ENCODE measurements around the gene IKZF1.
A peak's percentile ranks its signal among the peaks of the same experiment; 100 is the strongest.

Gene IKZF1

DNA sequence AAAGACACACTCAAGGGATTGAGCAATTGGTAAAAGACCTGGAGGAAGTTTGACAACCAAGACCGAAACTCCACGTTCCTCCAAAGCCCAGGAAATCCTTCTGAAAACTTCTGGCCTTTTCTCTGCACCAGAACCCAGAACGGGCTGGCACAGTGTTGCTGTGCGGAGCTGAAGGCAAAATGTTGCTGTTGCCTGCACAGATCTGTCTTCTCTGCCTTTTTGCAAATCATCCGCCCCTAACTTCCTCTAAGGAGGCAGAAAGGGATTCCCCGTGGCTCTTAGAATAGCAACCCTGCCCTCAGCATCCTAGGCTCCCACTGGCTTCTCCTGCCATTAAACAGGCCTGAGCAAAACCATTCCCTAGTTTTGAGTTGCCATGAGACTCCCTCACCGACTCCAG lies 100.7 kb downstream of the IKZF1 start:
- DNase-seq = no peak

- DNase-seq = no peak
Observed at GRCh38 chr7:50406935-50407334, 102.4 kb downstream of the IKZF1 start.

- DNase-seq = no peak
Observed at GRCh38 chr7:50409856-50410745, 105.6 kb downstream of the IKZF1 start.

GRCh38 chr7:50411332-50411731 lies 106.8 kb downstream of the IKZF1 start:
- DNase-seq = no peak

DNA sequence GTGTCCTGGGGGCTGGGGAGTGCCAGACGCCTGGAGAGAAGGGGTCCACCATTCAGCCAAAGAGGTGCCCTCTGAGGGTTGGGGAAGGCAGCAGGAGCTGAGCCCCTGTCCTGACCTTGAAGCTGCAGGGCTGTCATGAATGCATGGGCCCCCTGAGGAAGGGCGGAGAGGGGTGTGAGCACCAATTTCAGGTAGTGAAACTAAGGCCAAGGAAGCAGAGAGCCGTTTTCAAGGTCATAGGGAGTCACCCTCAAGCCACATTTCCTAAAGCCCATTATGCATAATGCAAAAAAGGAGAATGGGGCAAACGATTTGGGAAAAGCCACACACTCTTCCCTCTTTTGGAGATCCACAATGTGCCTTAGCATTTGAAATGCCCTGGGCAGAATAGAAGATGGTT lies 108.5 kb downstream of the IKZF1 start:
- DNase-seq = no peak

DNA sequence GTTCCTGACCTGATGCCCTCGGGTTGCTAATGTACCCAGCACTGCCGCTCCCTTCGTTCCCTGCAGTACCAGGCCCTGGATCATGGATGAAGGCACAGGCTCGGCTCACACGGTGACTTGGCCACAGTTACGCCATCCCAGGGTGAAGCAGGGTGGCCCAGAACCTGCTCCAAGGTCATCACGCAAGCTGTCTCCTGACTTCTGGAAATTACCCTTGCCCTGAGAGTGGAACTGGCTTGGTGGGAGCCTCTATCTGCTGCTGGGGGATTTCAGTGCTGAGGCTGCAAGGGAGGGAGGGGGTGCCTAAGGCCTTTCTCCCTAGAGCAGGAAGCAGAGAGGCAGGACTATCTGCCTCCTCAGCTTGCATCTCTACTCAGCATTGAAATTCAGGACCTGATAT lies 109.0 kb downstream of the IKZF1 start:
- no peak for DNase-seq

DNA sequence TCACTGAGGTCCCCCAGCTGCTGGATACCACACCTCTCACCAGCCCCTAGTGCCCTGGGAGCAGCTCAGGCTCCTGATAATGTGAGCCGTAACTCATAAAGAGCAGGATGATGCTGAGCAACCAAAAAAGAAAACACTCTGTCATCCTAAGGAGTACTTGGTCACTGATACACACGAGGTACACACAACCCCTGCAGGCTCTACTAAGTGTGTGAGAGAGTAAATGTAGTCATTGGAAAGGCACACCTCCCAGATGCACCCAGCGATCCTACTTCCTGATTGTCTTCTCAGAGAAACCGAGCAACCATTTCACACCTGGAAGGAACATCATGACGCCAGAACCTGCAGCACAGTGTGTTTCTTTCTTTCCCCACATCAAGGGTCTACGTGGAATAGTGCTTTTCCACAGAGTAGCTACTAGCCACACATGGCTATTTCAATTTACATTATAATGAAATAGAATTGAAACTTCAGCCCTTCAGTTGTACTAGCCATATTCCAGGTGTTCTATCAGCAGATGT lies 111.4 kb downstream of the IKZF1 start:
- no peak for DNase-seq

DNA sequence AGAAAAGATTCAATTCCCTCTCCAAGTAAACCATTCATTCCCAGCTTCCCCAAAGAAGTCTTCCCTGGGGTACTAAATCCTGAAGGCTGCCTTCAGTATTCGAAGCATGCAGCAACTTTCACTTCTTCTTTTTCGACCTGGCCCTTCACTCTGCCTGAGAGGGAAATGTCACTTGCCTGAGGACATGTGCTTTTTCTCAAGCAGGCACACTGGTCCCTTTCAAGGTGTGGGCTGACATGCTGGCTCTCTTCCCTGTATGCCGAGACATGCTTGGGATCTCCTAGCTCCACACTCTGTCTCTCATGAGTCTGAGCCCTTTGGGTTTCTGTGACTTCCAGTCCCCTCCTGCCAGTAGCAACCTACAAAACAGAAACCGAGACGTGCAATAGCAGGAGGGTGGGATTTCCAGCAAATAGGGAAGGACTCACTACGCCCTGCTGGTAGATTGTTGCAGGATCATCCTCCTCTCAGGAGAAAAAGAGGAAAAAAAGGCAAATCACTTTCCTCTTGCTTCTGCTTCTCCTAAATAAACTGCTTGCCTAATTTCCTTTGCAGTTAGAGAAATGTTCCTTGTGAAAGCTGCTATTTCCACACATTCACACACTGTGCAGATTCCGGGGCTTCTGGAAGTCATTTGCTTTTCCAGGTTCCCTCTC lies 112.1 kb downstream of the IKZF1 start:
- peak in 2 of 51 donors; percentile 8 to 15 for DNase-seq

DNA sequence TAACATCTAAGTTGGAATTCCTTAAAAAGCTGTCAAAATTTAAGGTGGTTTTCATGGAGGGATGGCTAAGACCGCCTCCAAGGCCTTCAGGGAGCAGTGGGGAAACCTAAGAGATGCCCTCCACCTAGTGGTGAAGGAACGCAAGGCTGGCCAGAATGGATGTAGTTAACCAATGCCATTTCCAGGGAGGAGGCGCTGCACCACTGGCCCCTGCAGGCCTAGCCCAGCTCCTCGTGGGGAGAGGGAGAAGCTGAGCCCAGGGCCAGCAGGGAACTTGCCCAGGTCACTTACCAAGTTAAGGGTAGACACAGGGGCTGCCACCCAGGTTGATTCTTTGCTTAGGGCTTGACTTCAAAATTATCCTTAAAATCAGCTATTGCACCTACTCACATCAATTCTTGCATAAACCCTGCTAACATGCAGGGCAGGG lies 113.6 kb downstream of the IKZF1 start:
- peak in 30 of 51 donors; percentile 7 to 71 (median 46) for DNase-seq

GRCh38 chr7:50418526-50419290 lies 114.2 kb downstream of the IKZF1 start:
- DNase-seq = no peak

GRCh38 chr7:50421043-50421442 lies 116.5 kb downstream of the IKZF1 start:
- DNase-seq = no peak

DNA sequence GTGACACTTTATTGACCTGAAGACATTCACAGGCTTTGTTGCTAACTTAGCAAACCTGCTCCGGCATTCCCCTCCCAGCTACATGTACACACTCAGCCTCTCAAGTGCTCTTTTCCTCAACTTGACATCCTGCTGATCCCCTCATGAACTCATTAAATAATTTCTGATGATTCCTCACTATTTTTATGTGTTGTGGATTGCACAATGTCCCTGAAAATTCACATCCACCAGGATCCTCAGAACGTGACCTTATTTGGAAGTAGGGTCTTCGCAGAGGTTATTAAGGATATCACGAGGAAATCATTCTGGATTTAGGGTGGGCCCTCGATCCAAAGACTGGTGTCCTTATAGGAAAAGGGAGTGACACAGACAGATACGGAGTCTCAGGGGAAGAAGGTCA lies 118.3 kb downstream of the IKZF1 start:
- DNase-seq = no peak

- no peak for DNase-seq
Observed at GRCh38 chr7:50423860-50424259, 119.3 kb downstream of the IKZF1 start.

- no peak for DNase-seq
Observed at GRCh38 chr7:50425318-50425717, 120.8 kb downstream of the IKZF1 start.

- DNase-seq = no peak
Observed at GRCh38 chr7:50426280-50427045, 121.9 kb downstream of the IKZF1 start.

DNA sequence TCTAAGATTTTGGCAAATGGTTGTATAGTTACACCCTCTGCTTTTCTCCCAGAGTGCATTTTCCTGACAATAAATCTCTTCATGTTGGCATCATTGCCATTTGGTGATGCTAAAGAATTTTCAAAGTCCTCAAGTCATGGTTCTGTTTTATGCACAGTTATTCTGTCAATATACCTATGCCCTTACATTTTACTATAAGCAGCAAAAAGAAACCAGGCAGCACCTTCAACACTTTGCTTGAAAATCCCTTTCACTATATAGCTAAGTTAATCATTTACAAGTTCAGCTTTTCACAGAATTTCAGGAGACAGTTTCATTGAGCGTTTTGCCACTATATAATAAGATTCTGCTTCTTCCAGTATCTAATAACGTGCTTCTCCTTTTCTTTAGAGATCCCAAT lies 123.0 kb downstream of the IKZF1 start:
- DNase-seq = no peak

DNA sequence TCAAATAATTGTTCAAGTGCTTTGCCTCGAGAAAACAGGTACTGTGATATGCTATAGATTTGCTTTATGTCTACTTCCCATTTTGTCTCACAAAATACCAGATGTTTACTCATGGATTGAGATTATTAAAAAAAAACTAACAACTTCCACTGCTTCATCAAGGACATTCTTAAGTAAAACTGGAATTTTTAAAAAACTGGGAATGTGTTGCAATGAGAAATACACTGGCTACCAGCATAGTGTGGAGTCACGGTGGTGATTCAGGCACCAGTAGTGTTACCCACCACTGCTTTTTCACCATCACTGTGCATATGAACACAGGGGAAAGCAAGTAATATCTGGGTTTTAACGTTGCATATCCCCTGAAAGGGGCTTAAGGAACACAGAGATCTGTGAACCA lies 124.4 kb downstream of the IKZF1 start:
- no peak for DNase-seq

DNA sequence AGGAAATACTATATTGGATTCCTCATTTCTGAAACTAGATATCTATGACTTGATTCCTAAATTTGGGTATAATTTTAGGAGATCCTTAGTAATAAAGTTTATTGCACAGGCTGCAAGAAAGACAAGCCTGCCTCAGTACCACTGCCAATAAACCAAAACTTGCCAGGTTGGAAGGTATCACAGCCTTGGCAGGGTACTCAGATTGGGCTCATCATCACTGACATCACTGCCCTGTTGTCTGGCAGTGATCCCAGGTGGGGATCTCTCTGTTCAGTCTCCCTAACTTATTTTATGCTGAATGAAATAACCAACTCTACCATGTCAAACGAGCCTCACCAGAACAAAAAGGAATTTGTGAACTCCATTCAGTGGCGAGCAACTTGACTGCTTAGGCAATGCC lies 126.8 kb downstream of the IKZF1 start:
- no peak for DNase-seq

DNA sequence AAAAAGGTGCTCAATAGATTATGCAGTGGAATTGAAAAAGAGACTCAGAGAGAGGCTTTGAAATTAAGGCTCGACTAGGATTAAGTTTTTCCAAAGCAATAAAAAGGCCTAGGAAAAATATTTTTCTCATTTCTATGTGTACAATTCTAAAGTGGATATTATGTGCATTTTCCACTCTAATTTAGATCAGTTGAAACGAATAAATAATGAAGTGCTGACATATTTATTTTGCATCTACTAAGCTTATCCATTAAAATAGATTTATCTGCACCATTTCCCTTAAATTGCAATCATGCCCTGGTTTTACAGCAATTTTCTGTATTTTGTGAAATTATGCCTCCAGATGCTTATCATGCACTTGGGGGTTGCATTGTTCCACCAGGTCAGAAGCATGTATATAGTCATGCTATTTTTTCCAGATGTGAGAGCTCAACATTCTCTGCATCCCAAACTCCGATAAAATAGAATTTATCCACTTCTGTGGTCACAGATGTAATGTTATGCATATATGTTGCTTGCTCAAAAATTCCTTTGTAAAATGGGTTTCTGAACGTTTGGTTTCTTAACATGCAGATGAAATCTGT lies 127.3 kb downstream of the IKZF1 start:
- no peak for DNase-seq

DNA sequence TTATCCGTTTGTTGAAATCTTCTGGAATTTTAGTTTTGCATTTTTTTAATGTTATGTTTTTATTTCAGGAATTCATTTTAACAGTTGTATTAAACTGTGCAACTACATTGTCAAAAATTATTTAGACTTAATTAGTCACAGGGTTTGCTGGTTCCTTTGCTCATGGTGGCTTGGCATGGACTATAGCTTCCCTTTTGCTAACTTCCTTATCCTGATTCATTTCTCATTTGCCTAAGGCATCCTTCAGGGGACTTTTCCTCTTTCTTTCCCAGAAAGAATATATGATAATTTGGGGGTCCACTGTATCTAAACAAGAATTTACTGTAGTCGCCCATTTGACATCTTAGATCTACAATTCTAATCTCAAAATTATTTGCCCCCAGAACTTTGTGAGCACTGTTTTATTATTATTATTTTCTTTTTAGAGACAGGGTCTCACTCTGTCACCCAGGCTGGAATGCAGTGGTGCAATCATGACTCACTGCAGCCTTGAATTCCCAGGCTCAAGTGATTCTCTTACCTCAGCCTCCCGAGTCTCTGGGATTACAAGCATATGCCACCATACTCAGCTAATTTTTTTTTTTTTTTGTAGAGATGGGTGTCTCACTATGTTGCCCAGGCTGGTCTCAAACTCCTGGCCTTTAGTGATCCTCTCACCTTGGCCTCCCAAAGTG lies 131.8 kb downstream of the IKZF1 start:
- DNase-seq = no peak
